ENCODE data around the gene PPP1R1C. TPM values are rescaled to one million over a fixed set of nuclear protein-coding genes. Genes with fewer than 3 reads are reported as not detected.

PPP1R1C gene
- total RNA-seq, 1 donor from 2014 or later = 13.8 TPM

- TF ChIP-seq CTCF (IDR thresholded peaks at IDR 0.05; ENCODE audit: partially characterized antibody, unreplicated experiment) = no peak
- no peaks in the 10 kb centered on the region for H3K9me3 Mint-ChIP-seq (ENCODE audit: unreplicated experiment)
- H3K4me3 Mint-ChIP-seq (ENCODE audit: unreplicated experiment) = no peak overlapping the region
Measured at GRCh38 chr2:182132605-182133004, 147.0 kb downstream of the PPP1R1C start.

GRCh38 chr2:182133195-182133891 lies 147.7 kb downstream of the PPP1R1C start:
- Mint-ChIP-seq H3K4me3 (ENCODE audit: unreplicated experiment) (no peak overlapping the region), H3K27me3 (ENCODE audit: unreplicated experiment) (no peaks in the 10 kb centered on the region), H3K4me1 (ENCODE audit: low read depth, unreplicated experiment) (no peaks in the 10 kb centered on the region), H3K9me3 (ENCODE audit: unreplicated experiment) (no peaks in the 10 kb centered on the region), H3K36me3 (ENCODE audit: unreplicated experiment) (no peaks in the 10 kb centered on the region), H3K27ac (ENCODE audit: unreplicated experiment) (no peak overlapping the region)
- DNase-seq = no peak
- no peak for TF ChIP-seq CTCF (IDR thresholded peaks at IDR 0.05; ENCODE audit: partially characterized antibody, unreplicated experiment)

More at GRCh38 chr2:182132605-182133004, 147.0 kb downstream of the PPP1R1C start:
- Mint-ChIP-seq H3K27ac (ENCODE audit: unreplicated experiment) (no peak overlapping the region), H3K4me1 (ENCODE audit: low read depth, unreplicated experiment) (no peaks in the 10 kb centered on the region), H3K36me3 (ENCODE audit: unreplicated experiment) (no peaks in the 10 kb centered on the region), H3K27me3 (ENCODE audit: unreplicated experiment) (no peaks in the 10 kb centered on the region)
- DNase-seq = no peak

GRCh38 chr2:182134201-182134600 lies 148.5 kb downstream of the PPP1R1C start:
- H3K4me3 Mint-ChIP-seq (ENCODE audit: unreplicated experiment) = no peak overlapping the region
- no peak overlapping the region for H3K27ac Mint-ChIP-seq (ENCODE audit: unreplicated experiment)
- no peak for TF ChIP-seq CTCF (IDR thresholded peaks at IDR 0.05; ENCODE audit: partially characterized antibody, unreplicated experiment)
- H3K9me3 Mint-ChIP-seq (ENCODE audit: unreplicated experiment) = no peaks in the 10 kb centered on the region
- H3K36me3 Mint-ChIP-seq (ENCODE audit: unreplicated experiment) = no peaks in the 10 kb centered on the region
- no peaks in the 10 kb centered on the region for H3K27me3 Mint-ChIP-seq (ENCODE audit: unreplicated experiment)
- DNase-seq = no peak
- H3K4me1 Mint-ChIP-seq (ENCODE audit: low read depth, unreplicated experiment) = no peaks in the 10 kb centered on the region

GRCh38 chr2:182142062-182142461 lies 156.4 kb downstream of the PPP1R1C start:
- H3K36me3 Mint-ChIP-seq (ENCODE audit: unreplicated experiment) = no peaks in the 10 kb centered on the region
- no peaks in the 10 kb centered on the region for H3K27me3 Mint-ChIP-seq (ENCODE audit: unreplicated experiment)
- DNase-seq = no peak
- no peak overlapping the region for H3K4me3 Mint-ChIP-seq (ENCODE audit: unreplicated experiment)
- H3K9me3 Mint-ChIP-seq (ENCODE audit: unreplicated experiment) = no peaks in the 10 kb centered on the region
- H3K27ac Mint-ChIP-seq (ENCODE audit: unreplicated experiment) = no peak overlapping the region
- H3K4me1 Mint-ChIP-seq (ENCODE audit: low read depth, unreplicated experiment) = peaks cover 2% of the 10 kb centered on the region
- no peak for TF ChIP-seq CTCF (IDR thresholded peaks at IDR 0.05; ENCODE audit: partially characterized antibody, unreplicated experiment)

GRCh38 chr2:182144041-182144775 lies 158.6 kb downstream of the PPP1R1C start:
- H3K4me1 Mint-ChIP-seq (ENCODE audit: low read depth, unreplicated experiment) = peaks cover 2% of the 10 kb centered on the region
- H3K9me3 Mint-ChIP-seq (ENCODE audit: unreplicated experiment) = no peaks in the 10 kb centered on the region
- H3K27ac Mint-ChIP-seq (ENCODE audit: unreplicated experiment) = no peak overlapping the region
- DNase-seq = no peak
- no peak for TF ChIP-seq CTCF (IDR thresholded peaks at IDR 0.05; ENCODE audit: partially characterized antibody, unreplicated experiment)
- H3K36me3 Mint-ChIP-seq (ENCODE audit: unreplicated experiment) = no peaks in the 10 kb centered on the region
- H3K4me3 Mint-ChIP-seq (ENCODE audit: unreplicated experiment) = no peak overlapping the region
- no peaks in the 10 kb centered on the region for H3K27me3 Mint-ChIP-seq (ENCODE audit: unreplicated experiment)
